RWPE1 (cell line): ENCODE data around the gene ITPKA.

ENCODE experiments used
- CTCF ChIA-PET: fragments of 350-600 bp; sonication (Branson Sonifier 250); formaldehyde crosslinking; extraction: SDS; loops from one replicate; lab custom pipeline; 2021; lab: Yijun Ruan, JAX
- POLR2A ChIA-PET: fragments of 400-600 bp; formaldehyde crosslinking; extraction: SDS; loops from one replicate; lab custom pipeline; 2020; ENCODE audit warnings: antibody characterized with exemption; ENCODE audit not compliant: low non-redundant PET; lab: Yijun Ruan, JAX
- DNase-seq: peaks from one replicate; pipeline ENCODE4 v3.0.0; 2012; ENCODE audit warnings: low spot score
- H3K27ac ChIP-seq: fragments of 450-650 bp; 2 replicates; pipeline ENCODE4 v1.5.1; 2017
- CTCF ChIP-seq: fragments of 450-650 bp; conservative IDR thresholded peaks from 2 replicates; pipeline ENCODE4 v1.5.1; 2017; ENCODE audit warnings: low read depth, mild to moderate bottlenecking

Gene ITPKA

GRCh38 chr15:41499109-41499851 is 5.6 kb downstream of the ITPKA start:
- H3K27ac ChIP-seq, result no peak overlapping the region
- ChIA-PET CTCF (interaction anchor here (0.6 to 0.9 kb wide), 2 partner anchors 98 to 1668 kb away, joined by 3 to 4 read pairs; no protein-coding TSS in a partner anchor), POLR2A (no interaction called here)
- TF ChIP-seq CTCF, result no peak
- DNase-seq, result no peak

- TF ChIP-seq CTCF, result no peak
- CTCF ChIA-PET, result interaction anchor here (0.5 kb wide), 1 partner anchor 273 kb away, joined by 5 read pairs; the partner anchor contains the start of gene MAPKBP1
- DNase-seq, result no peak
- POLR2A ChIA-PET, result no interaction called here
- no peak overlapping the region for H3K27ac ChIP-seq
Measured at GRCh38 chr15:41501191-41501917, 7.7 kb downstream of the ITPKA start.

- CTCF ChIA-PET, result interaction anchor here (0.5 kb wide), 1 partner anchor 272 kb away, joined by 5 read pairs; the partner anchor contains the start of gene MAPKBP1
- DNase-seq, result no peak
- no peak for TF ChIP-seq CTCF
- POLR2A ChIA-PET, result no interaction called here
- H3K27ac ChIP-seq, result no peak overlapping the region
Measured at GRCh38 chr15:41501931-41502794, 8.5 kb downstream of the ITPKA start.

DNA sequence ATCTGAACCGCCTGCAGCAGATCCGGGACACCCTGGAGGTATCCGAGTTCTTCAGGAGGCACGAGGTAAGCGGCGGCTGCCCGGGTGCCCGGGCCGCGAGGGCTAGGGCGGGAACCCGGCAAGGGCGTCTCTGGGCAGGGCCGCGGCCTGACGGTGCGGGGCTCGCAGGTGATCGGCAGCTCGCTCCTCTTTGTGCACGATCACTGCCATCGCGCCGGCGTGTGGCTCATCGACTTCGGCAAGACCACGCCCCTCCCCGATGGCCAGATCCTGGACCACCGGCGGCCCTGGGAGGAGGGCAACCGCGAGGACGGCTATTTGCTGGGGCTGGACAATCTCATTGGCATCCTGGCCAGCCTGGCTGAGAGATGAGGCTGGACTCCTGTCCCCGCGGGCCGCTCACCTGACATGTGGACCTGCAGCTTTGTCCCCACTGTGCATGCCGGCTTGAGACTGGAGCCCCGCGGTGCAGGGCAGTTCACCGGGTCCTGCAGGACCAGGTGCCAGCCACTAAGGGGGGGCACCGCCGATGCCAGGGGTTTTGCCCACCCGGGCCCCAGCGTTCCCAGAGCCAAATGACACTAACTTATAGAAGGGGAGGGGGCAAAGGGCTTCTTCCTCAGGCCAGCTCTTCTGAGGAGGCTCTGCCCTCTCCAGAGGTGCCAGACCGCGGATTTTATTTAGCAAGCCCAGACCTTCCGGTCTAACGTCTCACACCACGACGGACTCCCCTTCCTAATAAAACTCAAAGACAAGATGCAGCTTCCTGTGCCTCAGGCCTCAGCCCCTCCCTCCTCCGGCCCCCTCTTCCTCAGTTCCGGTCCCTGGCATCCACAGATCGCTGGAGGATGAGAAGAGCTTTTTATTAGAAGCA is 9.4 kb downstream of the ITPKA start:
- POLR2A ChIA-PET, result interaction anchor here (0.5 kb wide), 1 partner anchor 373 kb away, joined by 3 read pairs; no protein-coding TSS in a partner anchor
- no peak for DNase-seq
- CTCF ChIA-PET, result interaction anchor here (0.5 to 1.0 kb wide), 2 partner anchors 139 to 487 kb away, joined by 3 to 4 read pairs; no protein-coding TSS in a partner anchor
- TF ChIP-seq CTCF, result no peak
- no peak overlapping the region for H3K27ac ChIP-seq

GRCh38 chr15:41503669-41504010 is 10.0 kb downstream of the ITPKA start:
- no peak overlapping the region for H3K27ac ChIP-seq
- ChIA-PET CTCF (interaction anchor here (0.6 to 1.0 kb wide), 3 partner anchors 8 to 486 kb away, joined by 3 to 5 read pairs (median 4); no protein-coding TSS in a partner anchor), POLR2A (no interaction called here)
- no peak for TF ChIP-seq CTCF
- DNase-seq, result peak; percentile 26
